ENCODE results near the gene VWCE. TPM values are rescaled to one million over a fixed set of nuclear protein-coding genes. Genes with fewer than 3 reads are reported as not detected.

Gene VWCE
- total and polyA plus RNA-seq, 7 donors = 0.49 to 5.5 (median 0.61) TPM; not detected in 2

- no peaks in the 10 kb centered on the region for H3K36me3 ChIP-seq
- intact Hi-C loops (cut with DNase I) = no loop called here
- 92 to 96% methylated on average over 6 of the region's 6 CpGs for WGBS, 2 donors
- no peak overlapping the region for H3K4me3 ChIP-seq
- no peak for DNase-seq
- no peaks in the 10 kb centered on the region for H3K27me3 ChIP-seq
- H3K9me3 ChIP-seq = no peaks in the 10 kb centered on the region
- no peak overlapping the region for H3K27ac ChIP-seq
- H3K4me1 ChIP-seq = no peaks in the 10 kb centered on the region
- TF ChIP-seq CTCF (IDR thresholded peaks at IDR 0.05) (no peak), POLR2A (IDR thresholded peaks at IDR 0.05) (no peak), EP300 (IDR thresholded peaks at IDR 0.05) (no peak), POLR2AphosphoS5 (IDR thresholded peaks at IDR 0.05) (no peak)
Observed at GRCh38 chr11:61264371-61264770, 30.7 kb downstream of the VWCE start.

GRCh38 chr11:61259363-61259762 lies 35.8 kb downstream of the VWCE start:
- Histone ChIP-seq H3K4me3 (no peak overlapping the region), H3K27me3 (no peaks in the 10 kb centered on the region), H3K9me3 (no peaks in the 10 kb centered on the region), H3K4me1 (no peaks in the 10 kb centered on the region), H3K36me3 (no peaks in the 10 kb centered on the region), H3K27ac (no peak overlapping the region)
- intact Hi-C loops (cut with DNase I) = no loop called here
- 93 to 94% methylated on average over 6 of the region's 6 CpGs for WGBS, 2 donors
- no peak for DNase-seq
- TF ChIP-seq POLR2AphosphoS5 (IDR thresholded peaks at IDR 0.05) = no peak
- no peak for TF ChIP-seq EP300 (IDR thresholded peaks at IDR 0.05)
- TF ChIP-seq POLR2A (IDR thresholded peaks at IDR 0.05) = no peak
- TF ChIP-seq CTCF (IDR thresholded peaks at IDR 0.05) = no peak

GRCh38 chr11:61258546-61258945 lies 36.6 kb downstream of the VWCE start:
- DNase-seq = no peak
- H3K4me3 ChIP-seq = no peak overlapping the region
- H3K36me3 ChIP-seq = no peaks in the 10 kb centered on the region
- 75 to 87% methylated on average over 9 of the region's 9 CpGs for WGBS, 2 donors
- no peak for TF ChIP-seq POLR2A (IDR thresholded peaks at IDR 0.05)
- no peak for TF ChIP-seq POLR2AphosphoS5 (IDR thresholded peaks at IDR 0.05)
- no peak for TF ChIP-seq EP300 (IDR thresholded peaks at IDR 0.05)
- no peak for TF ChIP-seq CTCF (IDR thresholded peaks at IDR 0.05)
- H3K9me3 ChIP-seq = no peaks in the 10 kb centered on the region
- H3K4me1 ChIP-seq = no peaks in the 10 kb centered on the region
- H3K27me3 ChIP-seq = no peaks in the 10 kb centered on the region
- H3K27ac ChIP-seq = no peak overlapping the region
- intact Hi-C loops (cut with DNase I) = no loop called here

GRCh38 chr11:61256710-61257482 lies 38.2 kb downstream of the VWCE start:
- Histone ChIP-seq H3K4me3 (no peak overlapping the region), H3K9me3 (no peaks in the 10 kb centered on the region), H3K4me1 (no peaks in the 10 kb centered on the region), H3K27me3 (no peaks in the 10 kb centered on the region), H3K27ac (no peak overlapping the region), H3K36me3 (no peaks in the 10 kb centered on the region)
- DNase-seq = no peak
- intact Hi-C loops (cut with DNase I) = no loop called here
- TF ChIP-seq CTCF (IDR thresholded peaks at IDR 0.05) (no peak), POLR2A (IDR thresholded peaks at IDR 0.05) (no peak), POLR2AphosphoS5 (IDR thresholded peaks at IDR 0.05) (no peak), EP300 (IDR thresholded peaks at IDR 0.05) (no peak)
- 88 to 94% methylated on average over 18 of the region's 18 CpGs for WGBS, 2 donors
